ENCODE results near the gene NHSL2.
A peak's percentile ranks its signal among the peaks of the same experiment; 100 is the strongest.

NHSL2 gene

GRCh38 chrX:72071213-72071612 lies 160.6 kb downstream of the NHSL2 start:
- no peak for DNase-seq (ENCODE audit: low read depth in 2 of 2)

GRCh38 chrX:72073633-72074032 lies 163.0 kb downstream of the NHSL2 start:
- no peak for DNase-seq (ENCODE audit: low read depth in 2 of 2)

GRCh38 chrX:72078411-72078810 lies 167.8 kb downstream of the NHSL2 start:
- DNase-seq (ENCODE audit: low read depth in 2 of 2) = no peak

GRCh38 chrX:72079607-72080006 lies 169.0 kb downstream of the NHSL2 start:
- DNase-seq (ENCODE audit: low read depth in 2 of 2) = no peak

GRCh38 chrX:72080150-72080549 lies 169.5 kb downstream of the NHSL2 start:
- no peak for DNase-seq (ENCODE audit: low read depth in 2 of 2)

- no peak for DNase-seq (ENCODE audit: low read depth in 2 of 2)
Observed at GRCh38 chrX:72080800-72081199, 170.2 kb downstream of the NHSL2 start.

- no peak for DNase-seq (ENCODE audit: low read depth in 2 of 2)
Observed at GRCh38 chrX:72081605-72082320, 171.1 kb downstream of the NHSL2 start.

- DNase-seq (ENCODE audit: low read depth in 2 of 2) = no peak
Observed at GRCh38 chrX:72083291-72083690, 172.6 kb downstream of the NHSL2 start.

GRCh38 chrX:72084114-72084513 lies 173.5 kb downstream of the NHSL2 start:
- no peak for DNase-seq (ENCODE audit: low read depth in 2 of 2)

GRCh38 chrX:72086995-72087394 lies 176.3 kb downstream of the NHSL2 start:
- DNase-seq (ENCODE audit: low read depth in 2 of 2) = no peak

- no peak for DNase-seq (ENCODE audit: low read depth in 2 of 2)
Observed at GRCh38 chrX:72088761-72089160, 178.1 kb downstream of the NHSL2 start.

- DNase-seq (ENCODE audit: low read depth in 2 of 2) = no peak
Observed at GRCh38 chrX:72089254-72089653, 178.6 kb downstream of the NHSL2 start.

- peak in 1 of 2 donors; percentile 26 for DNase-seq (ENCODE audit: low read depth in 2 of 2)
Observed at GRCh38 chrX:72094894-72095293, 184.2 kb downstream of the NHSL2 start.

GRCh38 chrX:72095370-72095769 lies 184.7 kb downstream of the NHSL2 start:
- no peak for DNase-seq (ENCODE audit: low read depth in 2 of 2)

GRCh38 chrX:72097098-72097497 lies 186.5 kb downstream of the NHSL2 start:
- no peak for DNase-seq (ENCODE audit: low read depth in 2 of 2)

- DNase-seq (ENCODE audit: low read depth in 2 of 2) = no peak
Observed at GRCh38 chrX:72100051-72100755, 189.6 kb downstream of the NHSL2 start.

- DNase-seq (ENCODE audit: low read depth in 2 of 2) = peak; percentile 20 to 44
Observed at GRCh38 chrX:72100824-72101351, 190.2 kb downstream of the NHSL2 start.

GRCh38 chrX:72101597-72102037 lies 191.0 kb downstream of the NHSL2 start:
- no peak for DNase-seq (ENCODE audit: low read depth in 2 of 2)

- DNase-seq (ENCODE audit: low read depth in 2 of 2) = no peak
Observed at GRCh38 chrX:72102126-72102525, 191.5 kb downstream of the NHSL2 start.

- DNase-seq (ENCODE audit: low read depth in 2 of 2) = no peak
Observed at GRCh38 chrX:72102760-72103159, 192.1 kb downstream of the NHSL2 start.

- peak in 1 of 2 donors; percentile 4 for DNase-seq (ENCODE audit: low read depth in 2 of 2)
Observed at GRCh38 chrX:72105436-72105835, 194.8 kb downstream of the NHSL2 start.

GRCh38 chrX:72107320-72107719 lies 196.7 kb downstream of the NHSL2 start:
- DNase-seq (ENCODE audit: low read depth in 2 of 2) = no peak

Data from stimulated activated CD4-positive, alpha-beta T cell treated with anti-CD3 and anti-CD28 coated beads, Interleukin-4, amount 100 ng/mL, for 48 hours (primary cell).